Pancreas (tissue), 10 donors: ENCODE results near the gene TMEM80. TPM values are rescaled to one million over a fixed set of nuclear protein-coding genes. Genes with fewer than 3 reads are reported as not detected.
"Not testable (repeated sequence)": the region's sequence is repeated elsewhere in the genome, so short reads cannot be mapped to it uniquely, and the experiment has no call there.

Experiments
- ATAC-seq, 4 donors: fragments of 200-7000 bp; cut with Tn5 transposase; one replicate each; pipeline versions ENCODE4 v1.8.0 to v1.9.1; 2020; ENCODE audit warnings: mild to moderate bottlenecking in 4 of 4, moderate library complexity in 4 of 4
- DNase-seq, 6 donors: peaks; one replicate each; pipeline ENCODE4 v3.0.0-alpha.2; 2020
- FAIRE-seq: peaks from 2 replicates; lab custom pipeline; 2012; peaks lifted over from hg19 to GRCh38; lab: Jason Lieb, UNC
- H3K27ac ChIP-seq, 4 donors: fragments of 200-600 bp; sonication (generic); 1 replicate in 3 of 4; 2 replicates in 1 of 4; pipeline versions ENCODE4 v1.5.0 to v1.8.0; 2020
- H3K27me3 ChIP-seq, 4 donors: fragments of 200-600 bp; one replicate each; pipeline ENCODE4 v1.8.0; 2021
- H3K36me3 ChIP-seq, 3 donors: fragments of 200-600 bp; sonication (generic) in 1 of 3; one replicate each; pipeline versions ENCODE4 v1.5.0 to v1.8.0; 2020 to 2021
- H3K4me1 ChIP-seq, 3 donors: fragments of 200-600 bp; one replicate each; pipeline ENCODE4 v1.8.0; 2021
- H3K4me3 ChIP-seq, 4 donors: fragments of 200-600 bp; sonication (generic) in 2 of 4; one replicate each; pipeline versions ENCODE4 v1.5.0 to v1.8.0; 2020 to 2021
- H3K9me3 ChIP-seq, 4 donors: fragments of 200-600 bp; one replicate each; pipeline ENCODE4 v1.8.0; 2021
- WGBS, 2 donors: extraction: QIAGEN DNeasy Blood & Tissue Kit; methylation state at CpG; one replicate each; pipeline ENCODE4 v1.1.7; 2013; 5-methylcytosine and 5-hydroxymethylcytosine counted together
- intact Hi-C, 3 donors: fragments of 100-400 bp; cut with DNase I; formaldehyde crosslinking; loops; one replicate each; pipeline versions ENCODE4 v1.11.1 to v1.14.2; 2022
- polyA plus RNA-seq, 2 donors: library from polyadenylated mRNA; stranded (reverse); fragments of 200-250 nt; gene quantifications; one replicate each; pipeline ENCODE4 v1.2.3, GENCODE V29; 2013
- total RNA-seq, 6 donors: library from RNA; stranded (reverse); fragmentation: NEBNext Ultra II Directional in 4 of 6; extraction: Animal tissue kit (Norgen Biotek cat#: 25700) in 4 of 6; gene quantifications; one replicate each; pipeline versions ENCODE4 v1.2.1 to v1.2.4, GENCODE V29; 2021 to 2023
- TF ChIP-seq, protein P1 (sequence below), 4 donors: fragments of 200-600 bp; sonication (generic) in 3 of 4; IDR thresholded peaks; one replicate each; pipeline versions ENCODE4 v1.5.0 to v1.8.0; 2021; ENCODE audit warnings: antibody characterized with exemption in 4 of 4
- donor health status: healthy with polysubstance abuse.
- donor health status: DM: no; HTN: no; CAD: no; lungs with moderate emphysema.
- donor health status: DM: no; HTN: no; CAD: no.
- donor health status: control.
- donor health status: control.
- donor health status: Bipolar disorder and iron deficiency.
- donor health status: DM: yes; HTN: yes; CAD: no.
- donor health status: DM: no; HTN: no; CAD: no.
- donor health status: DM: no; HTN: no; CAD: no.
- donor health status: DM: yes; HTN: yes; CAD: no.

The TMEM80 gene
- 10 to 100 TPM in 4 of 6 donors, 1 to 10 TPM in 2; 8.5 to 16.4 (median 14.2) TPM for total RNA-seq
- 10 to 100 TPM; 18.6 to 24.7 TPM for polyA plus RNA-seq

DNA sequence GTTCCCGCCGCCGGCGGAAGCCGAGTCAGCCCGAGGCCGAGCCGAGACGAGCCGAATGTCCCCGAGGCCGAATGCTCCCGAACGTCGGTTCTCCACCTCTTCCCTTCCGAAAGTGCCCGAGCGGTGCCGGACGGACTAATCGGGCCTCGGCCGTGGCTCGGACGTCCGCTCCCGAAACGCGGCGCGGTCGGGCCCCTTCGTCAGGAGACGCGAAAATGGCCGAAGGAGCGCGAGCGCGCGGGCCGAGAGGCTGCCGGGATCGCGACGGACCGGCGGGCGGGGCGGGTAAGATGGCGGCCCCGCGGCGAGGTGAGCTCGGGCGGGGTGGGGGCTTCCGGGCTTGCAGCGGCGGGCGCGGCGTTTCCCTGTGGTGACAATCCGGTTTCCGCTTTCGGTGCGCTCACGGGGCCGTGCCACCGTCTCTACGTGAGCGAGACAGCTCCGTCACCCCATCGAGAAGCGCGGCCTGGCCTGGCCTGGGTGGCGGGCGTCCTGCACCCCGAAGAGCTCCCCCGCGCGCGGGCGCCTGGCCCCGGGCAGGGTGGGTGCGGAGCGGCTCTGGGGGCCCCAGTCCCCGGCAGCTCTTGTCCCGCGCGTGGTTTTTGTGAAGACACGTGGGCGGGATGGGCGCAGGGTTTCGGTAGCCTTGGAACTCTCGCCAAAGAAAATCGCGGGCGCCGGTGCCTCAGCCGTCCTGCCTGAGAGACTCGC is at the start of gene TMEM80:
TMEM80 (plus strand) TSS at position 279 of the 711 bp plus-strand sequence; CDS start at position 291, 12 bp downstream.
- H3K9me3 ChIP-seq: no peaks in the 10 kb centered on the region
- ATAC-seq (peak; percentile 83 to 90 (median 84)), FAIRE-seq (no peak), DNase-seq (peak; percentile 98 to 100 (median 99))
- no peaks in the 10 kb centered on the region for H3K27me3 ChIP-seq
- intact Hi-C loops: no loop called here
- H3K4me3 ChIP-seq: peak within 1 kb of the TSS; percentile 87 to 100 (median 88)
- TF ChIP-seq, protein P1, sequence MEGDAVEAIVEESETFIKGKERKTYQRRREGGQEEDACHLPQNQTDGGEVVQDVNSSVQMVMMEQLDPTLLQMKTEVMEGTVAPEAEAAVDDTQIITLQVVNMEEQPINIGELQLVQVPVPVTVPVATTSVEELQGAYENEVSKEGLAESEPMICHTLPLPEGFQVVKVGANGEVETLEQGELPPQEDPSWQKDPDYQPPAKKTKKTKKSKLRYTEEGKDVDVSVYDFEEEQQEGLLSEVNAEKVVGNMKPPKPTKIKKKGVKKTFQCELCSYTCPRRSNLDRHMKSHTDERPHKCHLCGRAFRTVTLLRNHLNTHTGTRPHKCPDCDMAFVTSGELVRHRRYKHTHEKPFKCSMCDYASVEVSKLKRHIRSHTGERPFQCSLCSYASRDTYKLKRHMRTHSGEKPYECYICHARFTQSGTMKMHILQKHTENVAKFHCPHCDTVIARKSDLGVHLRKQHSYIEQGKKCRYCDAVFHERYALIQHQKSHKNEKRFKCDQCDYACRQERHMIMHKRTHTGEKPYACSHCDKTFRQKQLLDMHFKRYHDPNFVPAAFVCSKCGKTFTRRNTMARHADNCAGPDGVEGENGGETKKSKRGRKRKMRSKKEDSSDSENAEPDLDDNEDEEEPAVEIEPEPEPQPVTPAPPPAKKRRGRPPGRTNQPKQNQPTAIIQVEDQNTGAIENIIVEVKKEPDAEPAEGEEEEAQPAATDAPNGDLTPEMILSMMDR (IDR thresholded peaks at IDR 0.05): no peak
- H3K27ac ChIP-seq: peak within 1 kb of the TSS; percentile 97 to 100 (median 100)
- WGBS, 2 donors: 0% methylated on average over 90 to 101 of the region's 101 CpGs
- peaks cover 6 to 23% (median 7%) of the 10 kb centered on the region in 3 donors for H3K4me1 ChIP-seq
- no peaks in the 10 kb centered on the region for H3K36me3 ChIP-seq

DNA sequence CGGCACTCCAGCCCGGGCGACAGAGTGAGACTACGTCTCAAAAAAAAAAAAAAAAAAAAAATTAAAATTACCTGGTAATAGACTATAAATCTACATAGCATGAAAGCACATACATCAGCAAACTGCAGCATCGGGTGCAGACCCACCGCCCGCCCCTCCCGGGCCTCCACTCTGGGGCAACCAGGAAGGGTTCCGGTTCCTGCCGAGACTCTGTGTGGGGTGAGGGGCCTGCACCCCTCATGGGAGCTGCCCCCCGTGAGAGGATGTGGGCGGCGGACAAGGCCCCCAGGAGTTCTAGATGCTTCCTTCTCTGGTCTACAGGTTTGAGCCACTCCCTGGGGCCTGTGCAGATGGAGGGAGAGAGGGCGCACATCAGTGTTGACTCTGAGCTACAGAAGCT is 49.4 kb upstream of the TMEM80 start:
- no peak for ATAC-seq

DNA sequence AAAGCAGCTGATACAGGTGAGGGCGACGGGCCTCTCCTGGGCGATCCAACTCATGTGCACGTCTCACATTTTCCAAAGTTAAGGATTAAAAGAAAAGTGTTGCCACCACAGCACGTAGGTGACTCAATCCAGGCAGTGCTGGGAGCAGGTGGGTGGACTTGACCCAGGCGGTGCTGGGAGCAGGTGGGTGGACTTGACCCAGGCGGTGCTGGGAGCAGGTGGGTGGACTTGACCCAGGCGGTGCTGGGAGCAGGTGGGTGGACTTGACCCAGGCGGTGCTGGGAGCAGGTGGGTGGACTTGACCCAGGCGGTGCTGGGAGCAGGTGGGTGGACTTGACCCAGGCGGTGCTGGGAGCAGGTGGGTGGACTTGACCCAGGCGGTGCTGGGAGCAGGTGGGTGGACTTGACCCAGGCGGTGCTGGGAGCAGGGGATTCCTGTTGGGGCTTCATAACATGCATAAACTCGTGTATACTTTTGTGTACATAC is 47.9 kb upstream of the TMEM80 start:
- intact Hi-C loops, H3K4me3 ChIP-seq, FAIRE-seq, H3K27ac ChIP-seq, H3K4me1 ChIP-seq, ATAC-seq, H3K9me3 ChIP-seq, H3K27me3 ChIP-seq, DNase-seq: not testable (repeated sequence)
- 73 to 78% methylated on average over 10 of the region's 14 CpGs for WGBS, 2 donors
- H3K36me3 ChIP-seq: peaks cover 0 to 20% (median 0%) of the 10 kb centered on the region in 3 donors

More for the DNA sequence above, 49.4 kb upstream of the TMEM80 start:
- Histone ChIP-seq H3K36me3 (peaks cover 0 to 20% (median 0%) of the 10 kb centered on the region in 3 donors), H3K4me3 (no peak overlapping the region), H3K27ac (no peak overlapping the region), H3K4me1 (no peaks in the 10 kb centered on the region), H3K9me3 (no peaks in the 10 kb centered on the region), H3K27me3 (no peaks in the 10 kb centered on the region)
- peak in 1 of 6 donors; percentile 65 for DNase-seq
- TF ChIP-seq, protein P1 (IDR thresholded peaks at IDR 0.05): no peak
- intact Hi-C loops: no loop called here
- FAIRE-seq: no peak
- WGBS, 2 donors: 86 to 94% methylated on average over 14 of the region's 14 CpGs

DNA sequence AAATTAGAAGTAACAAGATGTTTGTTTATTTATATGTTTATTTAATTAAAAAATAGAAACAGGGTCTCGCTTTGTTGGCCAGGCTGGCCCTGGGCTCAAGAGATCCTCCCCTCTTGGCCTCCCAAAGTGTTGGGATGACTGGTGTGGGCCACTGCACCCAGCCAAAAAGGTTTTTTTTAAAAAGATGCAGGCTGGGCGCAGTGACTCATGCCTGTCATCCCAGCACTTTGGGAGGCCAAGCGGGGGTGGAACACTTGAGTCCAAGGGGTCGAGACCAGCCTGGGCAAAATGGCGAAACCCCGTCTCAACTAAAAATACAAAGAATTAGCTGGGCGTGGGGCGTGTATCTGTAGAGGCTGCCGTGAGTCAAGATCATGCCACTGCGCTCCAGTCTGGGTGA is 45.1 kb upstream of the TMEM80 start:
- Histone ChIP-seq H3K27me3 (no peaks in the 10 kb centered on the region), H3K4me1 (peaks cover 0 to 11% (median 9%) of the 10 kb centered on the region in 3 donors), H3K36me3 (peaks cover 0 to 12% (median 0%) of the 10 kb centered on the region in 3 donors), H3K27ac (no peak overlapping the region), H3K9me3 (no peaks in the 10 kb centered on the region), H3K4me3 (no peak overlapping the region)
- FAIRE-seq: no peak
- DNase-seq: no peak
- ATAC-seq: no peak
- intact Hi-C loops: no loop called here
- WGBS, 2 donors: 95% methylated on average over 10 of the region's 10 CpGs
- TF ChIP-seq, protein P1 (IDR thresholded peaks at IDR 0.05): no peak

DNA sequence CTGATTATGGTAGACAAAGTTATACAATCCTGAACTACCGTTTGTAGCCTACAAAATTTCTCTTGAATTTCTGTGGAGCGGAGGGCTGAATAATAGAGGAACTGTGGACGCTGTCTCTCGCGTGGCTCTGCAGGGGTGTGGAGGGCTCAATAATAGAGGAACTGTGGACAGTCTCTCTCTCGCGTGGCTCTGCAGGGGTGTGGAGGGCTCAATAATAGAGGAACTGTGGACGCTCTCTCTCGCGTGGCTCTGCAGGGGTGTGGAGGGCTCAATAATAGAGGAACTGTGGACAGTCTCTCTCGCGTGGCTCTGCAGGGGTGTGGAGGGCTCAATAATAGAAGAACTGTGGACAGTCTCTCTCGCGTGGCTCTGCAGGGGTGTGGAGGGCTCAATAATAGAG is 42.5 kb upstream of the TMEM80 start:
- H3K4me3 ChIP-seq, H3K27me3 ChIP-seq, H3K27ac ChIP-seq, FAIRE-seq, H3K9me3 ChIP-seq, intact Hi-C loops, ATAC-seq, DNase-seq: not testable (repeated sequence)
- Histone ChIP-seq H3K4me1 (peaks cover 0 to 12% (median 10%) of the 10 kb centered on the region in 3 donors), H3K36me3 (peaks cover 0 to 12% (median 0%) of the 10 kb centered on the region in 3 donors)
- WGBS, 2 donors: 93% methylated on average over 14 of the region's 14 CpGs
